AG20443 (cell line): Measurements from ENCODE around the gene FBXL3.
"Not testable (repeated sequence)": the region's sequence is repeated elsewhere in the genome, so short reads cannot be mapped to it uniquely, and the experiment has no call there.

Experiments
- DNase-seq: peaks from one replicate; pipeline ENCODE4 v3.0.0; 2012; ENCODE audit warnings: low spot score, mixed read lengths

Gene FBXL3

DNA sequence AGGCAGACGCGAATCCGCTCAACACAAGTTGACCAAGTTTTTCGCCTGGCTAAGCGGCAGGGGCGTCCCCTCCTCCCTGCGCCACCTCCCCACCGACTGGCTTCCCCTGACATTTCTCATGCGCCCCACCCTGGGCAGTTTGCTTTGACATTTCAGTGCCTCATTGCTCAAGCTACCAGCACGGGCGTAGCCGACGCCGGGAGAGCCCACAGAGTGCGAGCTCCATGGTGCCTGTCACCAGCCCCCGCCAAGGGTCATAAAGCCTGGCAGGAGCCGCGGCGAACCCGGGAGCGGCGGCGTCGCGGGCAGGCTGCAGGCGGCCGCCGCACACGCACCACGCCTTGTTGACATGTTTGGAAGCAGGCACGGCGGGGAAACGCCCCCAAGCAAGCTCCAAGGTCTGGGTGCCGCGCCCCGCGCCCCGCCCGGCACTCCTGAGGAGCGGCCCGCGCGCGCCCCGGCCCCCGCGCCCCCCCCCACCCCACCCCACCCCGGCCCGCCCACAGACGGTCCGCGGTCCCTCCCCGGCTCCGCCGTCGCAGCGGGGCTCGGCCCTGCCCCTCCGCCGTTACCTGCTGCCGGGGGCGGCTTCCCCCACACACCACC lies 601 bp downstream of the FBXL3 start:
- peak; percentile 84 for DNase-seq

DNA sequence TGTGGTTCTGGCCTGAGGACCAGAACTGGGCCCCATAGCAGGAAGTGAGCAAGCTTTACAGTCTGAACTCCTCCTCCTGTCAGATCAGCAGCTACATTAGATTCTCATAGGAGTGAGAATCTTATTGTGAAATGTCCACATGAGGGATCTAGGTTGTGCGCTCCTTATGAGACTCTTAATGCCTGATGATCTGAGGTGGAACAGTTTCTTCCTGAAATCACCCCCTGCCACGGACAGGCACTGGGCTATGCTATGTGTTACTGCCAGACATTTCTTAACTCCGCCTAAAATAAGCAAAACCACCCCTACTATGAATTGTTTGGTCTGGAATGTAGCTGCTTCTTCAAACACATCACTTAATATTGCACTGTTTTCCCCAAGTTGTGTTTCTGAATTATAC lies 4.6 kb downstream of the FBXL3 start:
- DNase-seq, result peak; percentile 43

DNA sequence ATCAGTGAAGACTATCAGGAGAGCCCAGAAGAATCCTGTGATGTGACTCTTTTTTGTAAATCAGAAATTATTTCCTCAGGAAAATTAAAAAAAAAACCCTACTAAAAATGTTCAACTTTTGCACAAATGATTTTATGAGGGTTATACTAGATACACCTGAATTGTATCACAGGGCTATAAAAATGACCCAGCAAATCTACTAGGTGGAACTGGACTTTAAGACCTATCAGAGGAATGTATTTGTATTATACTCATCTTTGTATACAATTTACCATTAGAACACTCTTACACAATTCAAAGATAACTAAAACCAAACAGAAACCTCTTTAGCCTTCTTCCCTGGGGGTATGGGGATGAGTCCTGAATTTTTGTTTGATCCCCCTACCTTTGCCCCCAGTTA lies 7.2 kb downstream of the FBXL3 start:
- no peak for DNase-seq

DNA sequence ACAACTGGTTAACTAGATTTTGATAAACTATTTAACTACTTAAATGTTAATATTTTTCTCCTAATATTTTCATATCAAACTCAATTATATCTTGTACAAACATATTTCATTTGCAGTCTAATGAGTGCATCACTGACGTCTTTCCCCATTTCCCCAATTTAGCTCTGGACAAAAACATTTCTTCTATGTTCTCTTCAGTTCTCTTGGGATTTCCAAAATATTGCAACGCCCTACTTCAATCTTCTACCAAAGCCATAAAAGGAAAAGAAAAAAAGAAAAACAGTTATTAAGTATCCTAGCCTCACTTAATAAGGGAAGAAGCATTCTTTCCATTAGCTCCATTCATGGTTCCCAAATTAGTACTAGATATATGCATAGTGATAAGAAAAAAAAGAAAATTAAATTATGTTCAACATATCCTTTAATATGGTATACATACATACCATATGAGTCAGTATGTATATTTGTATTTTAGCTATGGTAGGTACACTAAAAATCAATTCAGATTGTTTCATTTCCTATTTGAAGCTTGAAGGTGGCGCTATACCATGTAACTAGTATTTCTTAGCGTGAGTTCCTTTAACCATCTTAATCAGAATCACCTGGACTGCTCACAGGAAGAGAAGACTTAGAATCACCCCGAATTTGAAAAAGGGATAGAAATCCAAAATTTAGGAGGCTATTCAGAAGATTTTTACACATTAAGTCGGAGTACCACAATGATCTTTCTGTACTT lies 9.9 kb downstream of the FBXL3 start:
- no peak for DNase-seq

DNA sequence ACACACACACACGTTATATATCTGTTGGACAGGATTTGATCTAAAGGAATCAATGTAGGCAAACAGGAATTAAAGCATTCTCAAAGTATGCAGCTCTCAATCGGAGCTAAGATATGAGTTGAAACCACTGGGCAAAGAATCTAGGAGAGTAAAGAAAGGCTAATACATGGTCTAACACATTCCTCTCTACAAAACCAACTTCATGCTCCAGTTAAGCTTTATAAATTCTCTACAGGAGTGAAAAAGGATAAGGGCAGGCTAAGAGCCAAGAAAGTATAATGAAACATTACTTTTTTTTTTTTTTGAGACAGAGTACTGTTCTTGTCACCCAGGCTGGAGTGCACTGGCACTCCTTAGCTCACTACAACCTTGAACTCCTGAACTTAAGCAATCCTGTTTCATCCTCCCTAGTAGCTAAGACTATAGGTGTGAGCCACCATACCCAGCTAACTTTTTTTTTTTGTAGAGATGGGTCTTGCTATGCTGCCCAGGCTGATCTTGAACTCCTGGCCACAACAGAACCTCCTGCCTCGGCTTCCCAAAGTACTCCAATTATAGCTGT lies 10.6 kb downstream of the FBXL3 start:
- no peak for DNase-seq

DNA sequence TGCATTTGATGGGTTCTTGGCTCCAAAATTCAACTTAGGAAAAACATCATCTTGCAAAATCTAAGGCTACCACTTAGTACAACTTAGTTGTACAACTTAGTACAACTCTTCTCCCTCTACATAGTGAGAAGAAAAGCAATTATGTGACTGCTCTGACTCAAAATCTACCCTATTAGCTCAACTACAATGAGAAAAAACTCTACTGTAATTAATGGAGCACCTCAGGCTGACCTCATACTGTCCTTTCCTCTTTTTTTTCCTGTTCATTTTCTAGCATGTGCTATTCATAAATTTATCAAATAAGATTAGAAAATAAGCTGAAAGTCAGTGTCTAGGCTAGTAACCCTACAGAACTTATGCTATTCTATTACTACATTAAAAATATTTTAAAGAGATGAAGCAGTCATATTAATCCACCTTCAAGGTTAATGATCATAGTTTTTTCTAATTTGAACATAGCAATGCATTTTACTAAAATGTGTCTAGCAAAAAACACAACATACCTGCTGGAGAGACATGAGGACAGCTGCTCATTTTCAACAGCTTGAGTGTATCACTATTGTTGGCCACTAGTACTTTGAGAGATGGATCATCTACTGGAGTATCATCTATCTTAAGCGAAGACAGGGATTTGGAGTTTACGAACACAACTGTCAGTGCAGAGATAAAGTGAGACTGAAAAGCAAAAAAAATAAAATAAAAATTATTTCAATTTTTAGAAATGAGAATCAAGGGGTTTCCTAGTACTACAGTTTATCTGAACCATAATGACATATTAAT lies 11.9 kb downstream of the FBXL3 start:
- DNase-seq, result no peak

DNA sequence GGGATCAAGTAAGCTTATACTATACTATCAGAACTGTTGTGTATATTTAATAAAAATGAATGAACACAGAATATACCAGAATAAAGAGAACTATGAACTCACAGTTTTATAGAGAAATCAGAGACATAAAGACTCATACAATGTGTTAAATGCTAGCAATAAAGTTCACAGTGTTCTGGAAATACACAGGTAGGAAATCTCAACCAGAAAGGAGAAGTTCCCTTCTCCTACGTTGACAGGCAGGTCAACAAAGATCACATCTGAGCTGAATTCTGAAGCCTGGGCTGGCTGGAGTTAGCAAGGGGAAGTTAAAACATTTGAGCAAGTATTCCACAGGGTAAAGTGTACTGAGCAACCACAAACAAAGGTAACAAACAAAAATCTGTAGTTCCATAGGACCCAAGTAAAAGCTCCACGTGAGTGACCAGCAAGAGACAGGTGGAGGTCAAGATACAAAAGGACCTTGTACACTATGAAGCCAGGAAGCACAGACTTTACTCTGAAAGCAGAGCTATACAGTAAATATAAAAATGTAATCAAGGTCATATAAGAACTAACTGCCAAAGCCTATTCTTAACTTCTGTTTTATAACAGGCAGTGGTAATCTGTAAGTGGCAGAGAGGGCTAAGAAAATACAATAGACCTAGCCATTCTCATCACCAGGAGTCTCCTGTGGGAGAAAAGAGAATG lies 13.0 kb downstream of the FBXL3 start:
- no peak for DNase-seq

DNA sequence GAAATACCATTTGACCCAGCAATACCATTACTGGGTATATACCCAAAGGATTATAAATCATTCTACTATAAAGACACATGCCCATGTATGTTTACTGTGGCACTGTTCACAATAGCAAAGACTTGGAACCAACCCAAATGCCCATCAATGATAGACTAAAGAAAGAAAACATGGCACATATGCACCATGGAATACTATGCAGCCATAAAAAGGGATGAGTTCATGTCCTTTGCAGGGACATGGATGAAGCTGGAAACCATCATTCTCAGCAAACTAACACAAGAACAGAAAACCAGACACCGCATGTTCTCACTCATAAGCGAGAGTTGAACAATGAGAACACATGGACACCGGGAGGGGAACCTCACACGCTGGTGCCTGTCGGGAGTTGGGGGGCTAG lies 17.2 kb downstream of the FBXL3 start:
- DNase-seq, result not testable (repeated sequence)

DNA sequence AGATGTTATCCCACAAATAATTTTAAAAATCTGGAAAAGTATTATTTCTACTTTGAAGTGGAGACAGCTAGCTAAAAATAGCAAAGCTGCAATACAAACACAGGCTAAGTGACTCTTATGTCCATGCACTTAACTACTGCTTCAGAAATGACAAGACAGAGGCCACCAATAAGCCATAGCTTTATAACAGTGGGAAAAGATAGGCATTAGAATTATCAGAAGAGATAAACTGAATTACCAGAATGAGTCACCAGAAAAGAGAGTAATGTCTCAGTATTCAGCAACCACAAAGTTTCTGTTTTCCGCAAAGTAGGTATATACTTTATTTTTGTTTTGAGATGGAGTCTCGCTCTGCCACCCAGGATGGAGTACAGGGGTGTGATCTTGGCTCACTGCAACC lies 17.9 kb downstream of the FBXL3 start:
- no peak for DNase-seq

DNA sequence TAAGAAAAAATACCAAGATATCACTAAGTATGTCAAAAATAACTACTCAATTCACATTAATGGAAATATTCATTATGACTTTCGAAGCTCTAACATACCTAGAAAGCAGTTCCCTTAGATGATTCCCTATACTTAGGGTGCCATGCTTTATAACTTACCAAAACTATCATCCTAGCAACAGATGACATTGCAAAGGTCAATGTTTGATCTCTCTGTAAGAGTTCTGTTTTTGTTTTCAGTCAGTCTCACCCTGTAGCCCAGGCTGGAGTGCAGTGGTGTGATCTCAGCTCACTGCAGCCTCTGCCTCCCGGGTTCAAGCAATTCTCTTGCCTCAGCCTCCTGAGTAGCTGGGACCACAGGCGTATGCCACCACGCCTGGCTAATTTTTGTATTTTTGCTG lies 18.6 kb downstream of the FBXL3 start:
- DNase-seq, result not testable (repeated sequence)

DNA sequence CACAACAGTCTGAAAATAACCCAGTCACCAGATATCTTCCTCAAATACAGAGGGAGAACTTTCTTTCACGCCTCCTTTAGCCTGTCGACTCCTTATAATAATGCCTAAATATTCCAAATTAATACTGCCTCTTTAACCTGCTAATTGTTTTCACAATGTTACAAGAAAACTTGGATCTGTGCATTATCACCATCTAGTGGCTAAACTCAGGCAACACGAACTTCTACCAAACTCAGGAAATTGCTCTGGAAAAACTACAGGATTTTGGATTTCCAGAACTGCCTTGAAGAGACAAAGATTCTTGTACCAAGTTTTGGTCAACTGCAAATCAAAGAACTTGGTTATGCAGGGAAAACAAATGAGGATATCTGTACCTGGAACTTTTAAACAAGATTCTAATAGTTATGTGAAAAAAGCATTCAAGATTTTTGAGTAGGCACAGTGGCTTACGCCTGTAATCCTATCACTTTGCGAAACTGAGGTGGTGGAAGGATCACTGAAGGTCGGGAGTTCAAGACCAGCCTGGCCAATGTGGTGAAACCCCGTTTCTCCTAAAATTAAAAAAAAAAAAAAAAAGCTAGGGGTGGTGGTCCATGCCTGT lies 24.3 kb downstream of the FBXL3 start:
- peak; percentile 45 for DNase-seq

DNA sequence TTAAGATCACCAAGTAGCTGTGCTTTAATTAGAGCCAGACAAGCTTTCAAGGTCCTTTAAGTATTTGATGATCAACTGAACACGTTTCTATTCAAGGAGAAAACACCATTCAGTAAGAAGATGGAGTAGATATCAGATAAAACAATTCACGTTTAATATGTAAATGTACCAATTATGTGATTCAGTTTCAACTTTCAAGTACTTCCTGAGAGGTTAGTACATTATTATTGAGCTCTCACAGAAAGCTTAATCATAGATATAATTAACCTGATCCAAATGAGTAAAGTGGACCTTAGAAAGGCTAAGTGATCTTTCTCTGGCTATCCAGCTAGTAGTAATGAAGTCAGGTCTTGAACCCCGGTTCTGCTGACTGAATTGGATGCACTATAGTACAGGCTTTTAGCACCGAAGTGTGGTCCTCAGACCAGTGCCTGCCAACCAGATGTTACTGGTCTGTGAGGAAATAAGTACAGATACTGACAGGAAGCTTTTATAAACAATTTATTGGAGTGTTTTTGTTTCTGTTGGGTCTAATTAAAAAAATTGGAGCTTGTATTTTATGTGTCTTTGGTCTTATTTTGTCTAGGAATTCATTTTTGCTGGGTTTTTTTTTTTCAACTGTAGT lies 24.9 kb downstream of the FBXL3 start:
- no peak for DNase-seq

DNA sequence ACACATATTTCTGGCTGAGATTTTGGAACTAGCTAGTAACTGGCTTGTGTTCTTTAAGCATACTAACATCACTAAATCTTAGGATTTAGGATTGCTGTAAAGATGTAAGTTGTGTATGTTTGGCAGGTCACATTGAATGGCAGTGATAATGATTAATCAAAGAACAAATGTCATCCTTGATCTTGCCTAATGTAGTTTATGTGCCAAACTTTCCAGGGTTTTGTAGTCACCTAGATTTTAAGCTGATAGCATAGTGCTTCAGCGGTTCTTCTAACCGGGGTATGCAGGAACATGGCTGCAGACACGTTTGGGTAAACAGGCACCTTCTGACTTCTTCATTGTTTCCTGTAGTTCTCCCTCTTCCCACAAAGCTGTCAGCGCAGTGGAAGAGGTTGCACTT lies 25.4 kb downstream of the FBXL3 start:
- no peak for DNase-seq

DNA sequence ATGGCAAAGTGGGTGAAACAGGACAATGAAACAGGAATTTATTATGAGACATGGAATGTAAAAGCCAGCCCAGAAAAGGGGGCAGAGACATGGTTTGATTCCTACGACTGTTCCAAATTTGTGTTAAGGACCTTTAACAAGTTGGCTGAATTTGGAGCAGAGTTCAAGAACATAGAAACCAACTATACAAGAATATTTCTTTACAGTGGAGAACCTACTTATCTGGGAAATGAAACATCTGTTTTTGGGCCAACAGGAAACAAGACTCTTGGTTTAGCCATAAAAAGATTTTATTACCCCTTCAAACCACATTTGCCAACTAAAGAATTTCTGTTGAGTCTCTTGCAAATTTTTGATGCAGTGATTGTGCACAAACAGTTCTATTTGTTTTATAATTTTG lies 26.5 kb downstream of the FBXL3 start:
- peak; percentile 12 for DNase-seq

DNA sequence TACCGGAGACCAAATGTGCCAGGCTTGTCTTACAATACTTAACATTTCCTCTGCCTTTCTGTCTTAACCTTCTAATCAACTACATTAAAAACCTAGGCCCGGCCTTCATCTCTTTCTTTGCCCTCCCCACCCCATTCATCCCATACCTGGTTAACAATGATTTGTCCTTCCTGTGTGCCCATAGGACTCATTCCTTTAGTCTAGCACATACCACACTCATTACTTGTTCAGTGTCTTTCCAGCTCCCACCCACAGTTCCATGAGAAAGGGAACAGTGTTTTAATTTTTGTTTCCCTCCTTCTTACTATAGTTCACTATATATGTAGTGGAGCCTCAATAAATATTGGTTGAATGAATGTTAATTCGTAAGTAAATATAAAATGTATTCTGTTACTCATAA lies 32.7 kb downstream of the FBXL3 start:
- DNase-seq, result no peak

DNA sequence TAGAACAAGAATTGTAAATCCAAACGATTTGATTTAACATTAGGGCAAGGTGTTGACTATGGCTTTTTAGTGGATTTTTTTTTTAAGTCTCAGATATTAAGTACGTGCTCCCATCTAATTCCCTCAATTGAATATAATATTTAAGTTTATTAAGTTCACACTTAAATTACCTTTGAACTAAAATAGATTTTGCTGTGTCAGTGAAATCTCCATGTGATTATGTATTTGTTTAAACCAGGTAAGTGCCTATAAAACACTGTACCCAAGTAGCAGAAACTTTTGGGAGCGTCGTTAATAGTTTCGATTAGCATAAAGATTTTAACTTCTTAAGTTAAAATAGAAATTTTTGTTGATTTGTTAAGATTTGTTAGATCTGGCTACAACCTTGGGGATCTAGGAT lies 33.5 kb downstream of the FBXL3 start:
- DNase-seq, result no peak

DNA sequence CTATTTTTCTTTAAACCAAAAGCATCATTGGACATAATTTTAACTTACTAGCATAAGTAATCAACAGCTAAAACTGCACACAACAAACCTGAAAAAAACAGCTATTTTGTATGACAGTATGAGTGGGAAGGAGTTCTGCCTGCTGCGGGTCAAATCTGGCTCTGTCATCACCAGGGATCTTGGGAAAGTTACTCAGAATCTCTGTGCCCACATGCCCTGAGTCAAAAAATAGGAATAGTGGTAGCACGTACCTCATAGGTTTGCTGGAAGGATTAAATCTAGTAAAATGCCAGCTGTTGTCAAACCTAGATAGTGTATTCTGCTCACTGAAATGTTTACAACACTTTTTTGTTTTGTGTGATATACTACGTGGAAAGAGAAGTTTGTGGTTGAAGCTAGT lies 33.9 kb downstream of the FBXL3 start:
- peak; percentile 33 for DNase-seq

DNA sequence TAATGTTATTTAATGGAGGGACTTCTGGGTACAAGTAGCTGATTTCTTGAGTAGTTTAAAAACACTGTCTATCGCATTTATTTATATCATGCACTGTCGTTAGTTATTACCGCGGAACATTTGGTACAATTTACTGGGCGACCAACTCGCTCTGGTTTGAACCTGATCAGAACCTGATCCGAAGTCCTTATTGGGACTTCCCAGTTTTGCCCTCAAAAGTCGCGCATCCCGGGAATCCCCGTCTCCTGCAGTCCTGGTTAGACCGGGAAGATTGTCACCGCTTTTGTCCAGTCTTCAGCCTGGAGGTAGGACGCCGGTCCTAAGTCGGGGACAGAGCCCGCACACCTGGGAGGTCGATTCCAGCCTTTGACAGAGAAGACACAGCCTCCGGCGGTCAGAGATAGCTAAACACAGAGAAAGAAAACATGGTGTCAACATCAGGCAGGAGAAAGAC lies 34.4 kb downstream of the FBXL3 start:
- peak; percentile 51 for DNase-seq

DNA sequence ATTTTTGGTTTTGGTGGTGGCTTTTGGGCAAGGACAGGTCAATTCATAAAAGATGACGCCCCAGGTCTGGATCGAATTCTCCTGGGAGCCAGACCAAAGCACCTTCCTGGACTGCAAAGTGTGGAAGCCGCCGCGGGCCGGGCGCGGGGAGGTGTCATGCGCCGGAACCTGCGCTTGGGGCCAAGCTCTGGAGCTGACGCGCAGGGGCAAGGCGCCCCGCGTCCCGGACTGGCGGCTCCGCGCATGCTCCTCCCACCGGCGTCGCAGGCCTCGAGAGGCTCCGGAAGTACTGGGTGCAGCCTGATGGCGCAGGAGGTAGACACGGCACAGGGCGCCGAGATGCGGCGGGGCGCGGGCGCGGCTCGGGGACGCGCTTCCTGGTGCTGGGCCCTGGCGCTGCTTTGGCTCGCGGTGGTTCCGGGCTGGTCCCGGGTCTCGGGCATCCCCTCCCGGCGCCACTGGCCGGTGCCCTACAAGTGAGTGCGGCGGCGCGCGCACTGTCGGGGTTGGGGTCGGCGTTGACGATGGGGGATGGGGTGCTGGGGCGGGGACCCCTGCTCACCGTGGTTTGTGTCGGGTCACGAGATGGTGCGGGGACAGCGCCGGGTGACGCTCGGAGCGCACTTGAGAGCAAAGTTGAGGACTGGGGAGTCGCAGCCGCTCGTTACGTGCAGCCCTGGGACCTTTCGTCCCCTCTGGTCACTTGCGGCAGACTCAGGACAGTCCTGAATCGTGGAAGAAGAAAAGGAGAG lies 35.0 kb downstream of the FBXL3 start, which contains the start of gene CLN5:
CLN5 (plus strand) TSS at position 286 of the 752 bp plus-strand sequence; CDS start at position 304, 18 bp downstream.
- peak; percentile 99 for DNase-seq

DNA sequence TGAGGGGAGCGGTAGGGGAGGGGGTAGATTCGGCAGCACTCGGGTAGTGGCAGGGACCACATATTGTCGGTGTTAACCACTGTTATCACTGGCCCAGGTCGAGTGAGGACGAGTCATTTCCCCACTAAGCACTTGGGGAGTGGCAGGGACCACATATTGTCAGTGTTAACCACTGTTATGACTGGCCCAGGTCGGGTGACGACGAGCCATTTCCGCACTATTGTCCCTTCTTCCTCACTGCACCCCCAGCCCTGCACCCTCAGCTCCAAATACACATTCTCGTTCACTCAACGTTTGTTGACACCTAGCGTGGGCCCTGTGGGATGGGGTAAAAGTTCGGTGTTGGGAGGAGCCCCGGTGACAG lies 35.5 kb downstream of the FBXL3 start:
- peak; percentile 16 for DNase-seq
